SU-DHL-6 (cell line): ENCODE measurements around the gene ZXDC.

Experiments
- H2AFZ ChIP-seq: fragments of 200-600 bp; sonication (generic); 2 replicates; pipeline ENCODE4 v1.6.1; 2014; ENCODE audit warnings: low read depth, mild to moderate bottlenecking, moderate library complexity, mixed read lengths, antibody characterized with exemption, low read length; ENCODE audit not compliant: severe bottlenecking
- H3F3A ChIP-seq: fragments of 200-600 bp; shearing (Covaris generic); 2 replicates; pipeline ENCODE4 v1.6.0; 2016; ENCODE audit warnings: antibody characterized with exemption, mild to moderate bottlenecking; ENCODE audit not compliant: insufficient read depth
- H3K27ac ChIP-seq: fragments of 200-600 bp; sonication (generic); 2 replicates; pipeline ENCODE4 v1.5.1; 2016; ENCODE audit warnings: low read depth, mild to moderate bottlenecking, low read length, moderate library complexity, mixed read lengths
- H3K27me3 ChIP-seq: fragments of 200-600 bp; sonication (generic), shearing (Covaris generic); 2 replicates; pipeline ENCODE4 v1.6.0; 2014; ENCODE audit warnings: mild to moderate bottlenecking, low read length
- H3K36me3 ChIP-seq: fragments of 200-600 bp; sonication (generic); 2 replicates; pipeline ENCODE4 v1.6.1; 2014; ENCODE audit warnings: mild to moderate bottlenecking, low read length, mixed read lengths
- H3K4me2 ChIP-seq: fragments of 300-600, 200-600 bp; shearing (Covaris generic), sonication (generic); 2 replicates; pipeline ENCODE4 v1.6.0; 2014; ENCODE audit warnings: low read length, low read depth, mild to moderate bottlenecking; ENCODE audit not compliant: poor library complexity, severe bottlenecking
- H3K4me3 ChIP-seq: fragments of 200-600 bp; sonication (generic); 2 replicates; pipeline ENCODE4 v1.5.1; 2014; ENCODE audit warnings: antibody characterized with exemption, low read length, mild to moderate bottlenecking, mixed read lengths; ENCODE audit not compliant: insufficient read depth, poor library complexity, severe bottlenecking
- H3K79me2 ChIP-seq: fragments of 200-600 bp; sonication (generic); 2 replicates; pipeline ENCODE4 v1.6.1; 2014; ENCODE audit warnings: mild to moderate bottlenecking, low read length, moderate library complexity; ENCODE audit not compliant: insufficient read depth
- H3K9ac ChIP-seq: fragments of 200-600 bp; sonication (generic); 2 replicates; pipeline ENCODE4 v1.7.0; 2014; ENCODE audit warnings: mild to moderate bottlenecking, low read length
- H3K9me2 ChIP-seq: fragments of 200-600 bp; sonication (generic); replicated peaks from 2 replicates; pipeline ENCODE4 v1.6.1; 2014; ENCODE audit warnings: low read length; ENCODE audit not compliant: insufficient read depth
- H3K9me3 ChIP-seq: fragments of 200-600 bp; sonication (generic); 2 replicates; pipeline ENCODE4 v1.6.1; 2014; ENCODE audit warnings: low read length, mixed read lengths; ENCODE audit not compliant: insufficient read depth
- H4K20me1 ChIP-seq: fragments of 200-600 bp; sonication (generic); 2 replicates; pipeline ENCODE4 v1.6.1; 2014; ENCODE audit warnings: low read depth, mild to moderate bottlenecking, antibody characterized with exemption, low read length, moderate library complexity, mixed read lengths
- CTCF ChIP-seq: fragments of 200-600 bp; sonication (generic); IDR thresholded peaks from one replicate; pipeline ENCODE4 v1.5.1; 2017; ENCODE audit warnings: antibody characterized with exemption, mild to moderate bottlenecking, low read length, moderate library complexity; ENCODE audit not compliant: insufficient read depth, poor library complexity, severe bottlenecking
- EZH2phosphoT487 ChIP-seq: fragments of 200-600 bp; sonication (generic), shearing (Covaris generic); conservative IDR thresholded peaks from 2 replicates; pipeline ENCODE4 v1.6.1; 2018; ENCODE audit warnings: mild to moderate bottlenecking, antibody characterized with exemption, low read length, moderate library complexity, mixed read lengths

The ZXDC gene

GRCh38 chr3:126500016-126500415 is 24.3 kb upstream of the ZXDC start:
- H3K79me2 ChIP-seq = no peaks in the 10 kb centered on the region
- H3K9me3 ChIP-seq = no peaks in the 10 kb centered on the region
- TF ChIP-seq CTCF (no peak), EZH2phosphoT487 (no peak)
- no peak overlapping the region for H3K27ac ChIP-seq
- H3F3A ChIP-seq = no peaks in the 10 kb centered on the region
- H3K27me3 ChIP-seq = no peaks in the 10 kb centered on the region
- H3K4me3 ChIP-seq = no peak overlapping the region
- no peaks in the 10 kb centered on the region for H3K36me3 ChIP-seq
- H4K20me1 ChIP-seq = no peaks in the 10 kb centered on the region
- H3K4me2 ChIP-seq = no peak overlapping the region
- H2AFZ ChIP-seq = no peak overlapping the region
- no peak overlapping the region for H3K9ac ChIP-seq
- H3K9me2 ChIP-seq = no peaks in the 10 kb centered on the region

- Histone ChIP-seq H3K27me3 (no peaks in the 10 kb centered on the region), H3K9ac (no peak overlapping the region), H3K4me2 (no peak overlapping the region), H3K27ac (no peak overlapping the region), H3F3A (no peaks in the 10 kb centered on the region), H3K36me3 (no peaks in the 10 kb centered on the region), H3K4me3 (no peak overlapping the region), H2AFZ (no peak overlapping the region), H4K20me1 (no peaks in the 10 kb centered on the region), H3K9me3 (no peaks in the 10 kb centered on the region), H3K79me2 (no peaks in the 10 kb centered on the region), H3K9me2 (no peaks in the 10 kb centered on the region)
- TF ChIP-seq EZH2phosphoT487 (no peak), CTCF (no peak)
Observed at GRCh38 chr3:126499401-126499800, 23.7 kb upstream of the ZXDC start.

GRCh38 chr3:126498929-126499328 is 23.2 kb upstream of the ZXDC start:
- H4K20me1 ChIP-seq = no peaks in the 10 kb centered on the region
- H3K9ac ChIP-seq = no peak overlapping the region
- H3K36me3 ChIP-seq = no peaks in the 10 kb centered on the region
- no peaks in the 10 kb centered on the region for H3F3A ChIP-seq
- H2AFZ ChIP-seq = no peak overlapping the region
- H3K9me2 ChIP-seq = no peaks in the 10 kb centered on the region
- H3K4me3 ChIP-seq = no peak overlapping the region
- TF ChIP-seq EZH2phosphoT487 (no peak), CTCF (no peak)
- H3K79me2 ChIP-seq = no peaks in the 10 kb centered on the region
- no peaks in the 10 kb centered on the region for H3K27me3 ChIP-seq
- no peak overlapping the region for H3K4me2 ChIP-seq
- H3K9me3 ChIP-seq = no peaks in the 10 kb centered on the region
- no peak overlapping the region for H3K27ac ChIP-seq

- TF ChIP-seq CTCF (no peak), EZH2phosphoT487 (no peak)
- Histone ChIP-seq H3K9me3 (no peaks in the 10 kb centered on the region), H4K20me1 (no peaks in the 10 kb centered on the region), H3K27me3 (no peaks in the 10 kb centered on the region), H3K79me2 (no peaks in the 10 kb centered on the region), H3K4me3 (no peak overlapping the region), H2AFZ (no peak overlapping the region), H3K9me2 (no peaks in the 10 kb centered on the region), H3K4me2 (no peak overlapping the region), H3K36me3 (no peaks in the 10 kb centered on the region), H3K9ac (no peak overlapping the region), H3F3A (no peaks in the 10 kb centered on the region), H3K27ac (no peak overlapping the region)
Observed at GRCh38 chr3:126498461-126498860, 22.8 kb upstream of the ZXDC start.
